WI38 (cell line): Measurements from ENCODE around the gene CXorf49.
"Not testable (repeated sequence)": the region's sequence is repeated elsewhere in the genome, so short reads cannot be mapped to it uniquely, and the experiment has no call there.

Experiments
- H3K4me3 ChIP-seq: 2 replicates; pipeline ENCODE4 v1.5.1; 2011; ENCODE audit warnings: low read depth, mild to moderate bottlenecking, control low read depth, low read length

Gene CXorf49

DNA sequence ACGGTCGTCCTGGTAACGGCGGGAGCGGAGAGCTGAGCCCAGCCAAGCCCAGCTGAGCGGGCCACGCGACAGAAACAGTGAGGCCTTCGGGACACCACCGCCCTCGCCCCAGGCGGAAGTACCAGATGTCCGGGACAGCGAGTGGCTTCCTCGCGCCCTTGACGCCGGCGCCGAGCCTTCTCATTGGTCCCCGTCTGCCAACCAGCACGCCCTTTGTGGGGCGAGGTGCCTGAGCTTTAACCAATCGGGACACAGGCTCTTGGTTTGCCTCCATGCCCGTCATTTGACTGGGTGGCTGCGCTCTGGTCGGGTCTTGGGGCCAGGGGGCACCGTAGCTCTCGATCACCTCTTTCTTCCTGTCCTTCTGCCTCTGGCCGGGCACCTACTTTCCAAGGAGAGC is at the start of gene CXorf49:
TSS of gene CXorf49 (minus strand) at position 101 of the 400 bp plus-strand sequence. CDS start 134 bp downstream, outside the sequence.
- not testable (repeated sequence) for H3K4me3 ChIP-seq

DNA sequence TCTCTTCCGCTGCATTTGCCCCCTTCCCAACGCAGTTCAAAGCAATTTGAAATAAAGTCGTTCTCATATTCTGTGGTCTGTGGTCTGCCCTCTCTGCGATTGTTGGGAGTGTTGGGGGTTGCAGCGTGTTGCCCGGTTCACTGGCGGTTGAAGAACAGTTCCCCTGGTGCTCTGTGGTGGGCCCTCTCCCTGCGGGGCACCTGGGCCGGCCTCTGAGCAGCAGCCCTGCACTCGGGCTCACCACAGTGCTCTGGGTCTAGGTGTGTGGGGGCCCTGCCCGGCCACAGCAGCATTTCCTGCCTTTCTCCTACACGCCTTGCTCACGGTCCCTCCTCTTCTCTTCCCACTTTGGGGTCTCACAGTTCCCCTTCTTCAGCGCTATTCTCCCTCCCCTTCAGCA is 49.0 kb upstream of the CXorf49 start:
- H3K4me3 ChIP-seq, result not testable (repeated sequence)

DNA sequence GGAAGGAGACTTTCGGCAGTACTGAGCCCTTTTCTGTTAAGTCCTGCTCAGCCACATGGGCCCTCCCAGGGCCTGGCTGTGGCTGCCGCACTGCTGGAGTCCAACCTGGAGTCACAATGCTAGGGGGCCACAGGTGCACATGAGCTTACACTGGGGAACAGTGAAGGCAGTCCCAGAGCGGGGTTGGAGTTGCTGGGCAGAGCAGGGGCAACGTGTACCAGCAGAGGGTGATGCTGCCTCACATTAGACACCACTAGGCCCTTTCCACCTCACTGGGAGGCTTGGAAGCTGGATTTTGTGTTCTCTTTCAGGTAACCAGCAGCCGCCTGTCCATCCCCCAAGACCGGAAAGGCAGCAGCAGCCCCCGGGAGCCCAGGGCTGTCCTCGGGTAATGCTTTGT is 47.5 kb upstream of the CXorf49 start:
- H3K4me3 ChIP-seq, result not testable (repeated sequence)

DNA sequence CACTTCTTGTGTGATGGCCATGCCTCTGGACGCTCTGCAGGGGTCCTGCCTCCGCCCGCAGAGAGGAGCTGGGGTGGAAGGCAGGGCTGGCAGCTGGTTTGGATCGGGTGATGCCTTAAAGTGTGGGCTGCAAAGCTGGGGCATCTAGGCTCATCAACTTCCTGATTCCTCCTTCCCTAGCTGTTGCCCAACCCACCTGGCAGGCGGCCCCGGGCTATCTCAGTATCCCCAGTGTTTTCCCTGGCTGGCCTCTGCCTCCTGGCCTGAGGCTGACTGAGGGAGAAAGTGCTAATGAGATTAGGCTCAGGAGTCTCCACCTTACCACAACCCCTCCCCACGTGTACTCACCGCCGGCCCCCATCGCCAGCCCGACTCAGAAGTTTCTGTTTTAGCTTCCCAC is 46.7 kb upstream of the CXorf49 start:
- not testable (repeated sequence) for H3K4me3 ChIP-seq

DNA sequence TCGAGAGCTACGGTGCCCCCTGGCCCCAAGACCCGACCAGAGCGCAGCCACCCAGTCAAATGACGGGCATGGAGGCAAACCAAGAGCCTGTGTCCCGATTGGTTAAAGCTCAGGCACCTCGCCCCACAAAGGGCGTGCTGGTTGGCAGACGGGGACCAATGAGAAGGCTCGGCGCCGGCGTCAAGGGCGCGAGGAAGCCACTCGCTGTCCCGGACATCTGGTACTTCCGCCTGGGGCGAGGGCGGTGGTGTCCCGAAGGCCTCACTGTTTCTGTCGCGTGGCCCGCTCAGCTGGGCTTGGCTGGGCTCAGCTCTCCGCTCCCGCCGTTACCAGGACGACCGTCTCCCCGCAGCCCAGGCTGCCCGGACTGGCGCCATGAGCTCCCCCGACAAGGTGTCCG is 45.0 kb upstream of the CXorf49 start, which contains the start of gene CXorf49B:
TSS of gene CXorf49B (plus strand) at position 301 of the 400 bp plus-strand sequence. CDS start at position 376, 75 bp downstream.
- not testable (repeated sequence) for H3K4me3 ChIP-seq

DNA sequence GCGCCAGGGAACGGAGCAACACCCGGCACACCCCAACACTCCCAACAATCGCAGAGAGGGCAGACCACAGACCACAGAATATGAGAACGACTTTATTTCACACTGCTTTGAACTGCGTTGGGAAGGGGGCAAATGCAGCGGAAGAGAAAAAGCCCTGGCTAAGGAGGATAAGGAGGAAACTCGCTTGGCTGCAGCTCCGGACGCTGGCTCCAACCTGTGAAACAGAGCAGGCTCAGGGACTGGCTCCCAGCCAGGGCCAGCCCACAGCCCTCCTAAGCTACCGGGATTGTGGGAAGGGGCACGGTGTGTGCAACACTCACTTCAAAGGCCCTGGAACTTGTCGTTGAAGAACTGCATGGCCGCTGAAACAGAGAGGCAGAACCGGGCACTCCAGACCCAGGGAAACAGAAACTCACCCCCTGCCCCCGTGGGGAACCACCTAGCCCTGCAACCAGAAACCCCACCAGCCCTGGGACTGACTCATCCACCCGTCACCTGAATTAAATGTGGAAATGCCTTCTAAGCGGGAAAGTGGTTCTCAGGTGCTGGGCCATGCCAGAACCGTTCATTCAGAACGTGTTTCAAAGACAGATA is 42.7 kb upstream of the CXorf49 start:
- H3K4me3 ChIP-seq, result not testable (repeated sequence)

DNA sequence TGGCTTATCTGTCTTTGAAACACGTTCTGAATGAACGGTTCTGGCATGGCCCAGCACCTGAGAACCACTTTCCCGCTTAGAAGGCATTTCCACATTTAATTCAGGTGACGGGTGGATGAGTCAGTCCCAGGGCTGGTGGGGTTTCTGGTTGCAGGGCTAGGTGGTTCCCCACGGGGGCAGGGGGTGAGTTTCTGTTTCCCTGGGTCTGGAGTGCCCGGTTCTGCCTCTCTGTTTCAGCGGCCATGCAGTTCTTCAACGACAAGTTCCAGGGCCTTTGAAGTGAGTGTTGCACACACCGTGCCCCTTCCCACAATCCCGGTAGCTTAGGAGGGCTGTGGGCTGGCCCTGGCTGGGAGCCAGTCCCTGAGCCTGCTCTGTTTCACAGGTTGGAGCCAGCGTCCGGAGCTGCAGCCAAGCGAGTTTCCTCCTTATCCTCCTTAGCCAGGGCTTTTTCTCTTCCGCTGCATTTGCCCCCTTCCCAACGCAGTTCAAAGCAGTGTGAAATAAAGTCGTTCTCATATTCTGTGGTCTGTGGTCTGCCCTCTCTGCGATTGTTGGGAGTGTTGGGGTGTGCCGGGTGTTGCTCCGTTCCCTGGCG is 2.3 kb upstream of the CXorf49 start:
- H3K4me3 ChIP-seq, result not testable (repeated sequence)

DNA sequence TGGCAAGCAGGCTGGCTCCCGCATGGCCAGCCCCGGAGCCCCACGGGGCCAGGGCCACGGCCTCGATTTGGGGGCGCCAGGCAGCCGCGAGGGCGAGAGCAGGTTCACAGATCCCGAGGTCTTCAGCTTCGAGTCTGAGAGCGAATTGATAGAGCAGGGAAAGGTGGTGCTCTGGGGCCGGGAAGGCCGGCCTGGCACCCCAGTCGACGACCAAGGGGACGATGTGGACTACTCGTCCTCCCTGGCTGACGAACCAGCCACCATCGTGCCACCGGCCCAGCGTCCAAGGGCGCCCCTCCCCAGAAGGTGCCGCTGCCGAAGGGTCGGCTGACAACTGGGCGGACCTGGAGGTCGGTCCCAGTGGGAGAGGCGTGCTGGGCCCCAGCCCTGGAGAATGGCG is 1.1 kb upstream of the CXorf49 start:
- H3K4me3 ChIP-seq, result not testable (repeated sequence)

DNA sequence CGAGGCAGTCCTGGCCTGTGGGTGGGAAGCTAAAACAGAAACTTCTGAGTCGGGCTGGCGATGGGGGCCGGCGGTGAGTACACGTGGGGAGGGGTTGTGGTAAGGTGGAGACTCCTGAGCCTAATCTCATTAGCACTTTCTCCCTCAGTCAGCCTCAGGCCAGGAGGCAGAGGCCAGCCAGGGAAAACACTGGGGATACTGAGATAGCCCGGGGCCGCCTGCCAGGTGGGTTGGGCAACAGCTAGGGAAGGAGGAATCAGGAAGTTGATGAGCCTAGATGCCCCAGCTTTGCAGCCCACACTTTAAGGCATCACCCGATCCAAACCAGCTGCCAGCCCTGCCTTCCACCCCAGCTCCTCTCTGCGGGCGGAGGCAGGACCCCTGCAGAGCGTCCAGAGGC is 1.8 kb downstream of the CXorf49 start:
- H3K4me3 ChIP-seq, result not testable (repeated sequence)

DNA sequence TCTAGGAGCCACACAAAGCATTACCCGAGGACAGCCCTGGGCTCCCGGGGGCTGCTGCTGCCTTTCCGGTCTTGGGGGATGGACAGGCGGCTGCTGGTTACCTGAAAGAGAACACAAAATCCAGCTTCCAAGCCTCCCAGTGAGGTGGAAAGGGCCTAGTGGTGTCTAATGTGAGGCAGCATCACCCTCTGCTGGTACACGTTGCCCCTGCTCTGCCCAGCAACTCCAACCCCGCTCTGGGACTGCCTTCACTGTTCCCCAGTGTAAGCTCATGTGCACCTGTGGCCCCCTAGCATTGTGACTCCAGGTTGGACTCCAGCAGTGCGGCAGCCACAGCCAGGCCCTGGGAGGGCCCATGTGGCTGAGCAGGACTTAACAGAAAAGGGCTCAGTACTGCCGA is 2.5 kb downstream of the CXorf49 start:
- not testable (repeated sequence) for H3K4me3 ChIP-seq

DNA sequence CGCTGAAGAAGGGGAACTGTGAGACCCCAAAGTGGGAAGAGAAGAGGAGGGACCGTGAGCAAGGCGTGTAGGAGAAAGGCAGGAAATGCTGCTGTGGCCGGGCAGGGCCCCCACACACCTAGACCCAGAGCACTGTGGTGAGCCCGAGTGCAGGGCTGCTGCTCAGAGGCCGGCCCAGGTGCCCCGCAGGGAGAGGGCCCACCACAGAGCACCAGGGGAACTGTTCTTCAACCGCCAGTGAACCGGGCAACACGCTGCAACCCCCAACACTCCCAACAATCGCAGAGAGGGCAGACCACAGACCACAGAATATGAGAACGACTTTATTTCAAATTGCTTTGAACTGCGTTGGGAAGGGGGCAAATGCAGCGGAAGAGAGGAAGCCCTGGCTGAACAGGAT is 4.0 kb downstream of the CXorf49 start:
- not testable (repeated sequence) for H3K4me3 ChIP-seq

DNA sequence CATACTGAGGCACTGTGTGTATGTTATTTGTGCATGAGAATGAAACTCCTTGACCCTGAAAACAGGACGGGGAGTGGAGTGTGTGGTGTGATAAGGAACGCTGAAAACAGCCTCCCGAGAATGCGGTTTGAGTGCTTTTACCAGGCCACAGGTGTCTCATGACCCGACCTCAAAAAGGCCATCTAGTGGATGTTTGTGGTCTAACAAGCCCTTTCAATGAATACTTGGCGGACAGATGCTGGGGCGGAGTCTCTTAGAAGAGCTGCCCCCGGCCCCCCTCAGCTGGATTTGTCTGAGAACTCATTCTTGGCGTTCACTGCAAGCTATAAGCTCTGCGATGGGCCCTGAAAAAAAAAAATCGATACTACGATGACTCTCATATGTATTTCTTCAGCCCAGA is 15.2 kb downstream of the CXorf49 start:
- not testable (repeated sequence) for H3K4me3 ChIP-seq

DNA sequence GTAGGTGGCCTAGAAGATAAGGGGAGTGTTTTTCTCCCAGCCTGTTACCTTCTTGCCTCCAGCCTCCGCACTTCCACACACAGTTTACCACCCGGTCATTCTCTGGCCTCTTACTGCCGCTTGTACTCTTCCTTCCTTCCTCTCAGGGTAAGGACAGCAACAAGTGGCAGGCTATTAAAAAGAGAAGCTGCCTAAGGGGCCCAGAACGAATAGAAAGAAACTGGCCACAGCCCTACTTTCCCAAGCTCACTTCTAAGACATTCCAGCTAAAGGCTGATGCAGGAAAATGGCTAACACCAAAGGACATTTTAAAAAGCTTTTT is 19.1 kb downstream of the CXorf49 start:
- not testable (repeated sequence) for H3K4me3 ChIP-seq

DNA sequence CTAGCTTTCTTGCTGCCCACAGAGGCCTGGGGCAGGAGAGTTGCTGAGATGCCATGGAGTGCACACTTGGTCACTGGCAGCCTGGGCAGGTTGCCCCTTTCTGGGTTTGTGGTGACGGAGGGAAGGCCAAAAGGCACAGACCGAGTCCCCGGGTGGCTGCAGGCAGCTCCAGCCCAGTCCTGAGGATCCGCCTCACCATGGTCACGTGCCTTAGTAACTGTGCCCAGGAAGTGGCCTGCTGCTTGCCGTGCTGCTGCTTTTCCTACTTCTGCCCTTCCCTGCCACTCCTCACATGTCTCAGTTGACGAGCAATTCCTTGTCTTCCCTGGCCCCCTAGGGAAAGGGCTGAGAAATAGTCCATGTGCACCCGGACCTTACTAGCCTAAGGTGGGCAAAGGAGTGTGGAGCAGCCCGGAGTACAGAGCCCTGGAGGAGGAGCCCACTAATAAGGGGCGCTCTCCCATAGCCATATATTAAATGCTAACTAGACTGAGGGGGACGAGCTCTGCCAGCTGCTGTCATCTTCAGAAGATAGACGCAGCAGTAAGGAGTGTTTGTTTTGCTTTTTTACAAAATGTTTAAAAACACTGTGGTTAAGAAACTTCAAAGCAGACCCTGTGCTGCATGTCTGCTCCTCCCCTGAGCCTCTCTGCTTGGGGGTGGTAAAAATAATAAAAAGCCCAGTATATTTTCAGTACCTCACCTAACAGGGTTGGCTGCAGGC is 19.6 kb downstream of the CXorf49 start:
- H3K4me3 ChIP-seq, result not testable (repeated sequence)

DNA sequence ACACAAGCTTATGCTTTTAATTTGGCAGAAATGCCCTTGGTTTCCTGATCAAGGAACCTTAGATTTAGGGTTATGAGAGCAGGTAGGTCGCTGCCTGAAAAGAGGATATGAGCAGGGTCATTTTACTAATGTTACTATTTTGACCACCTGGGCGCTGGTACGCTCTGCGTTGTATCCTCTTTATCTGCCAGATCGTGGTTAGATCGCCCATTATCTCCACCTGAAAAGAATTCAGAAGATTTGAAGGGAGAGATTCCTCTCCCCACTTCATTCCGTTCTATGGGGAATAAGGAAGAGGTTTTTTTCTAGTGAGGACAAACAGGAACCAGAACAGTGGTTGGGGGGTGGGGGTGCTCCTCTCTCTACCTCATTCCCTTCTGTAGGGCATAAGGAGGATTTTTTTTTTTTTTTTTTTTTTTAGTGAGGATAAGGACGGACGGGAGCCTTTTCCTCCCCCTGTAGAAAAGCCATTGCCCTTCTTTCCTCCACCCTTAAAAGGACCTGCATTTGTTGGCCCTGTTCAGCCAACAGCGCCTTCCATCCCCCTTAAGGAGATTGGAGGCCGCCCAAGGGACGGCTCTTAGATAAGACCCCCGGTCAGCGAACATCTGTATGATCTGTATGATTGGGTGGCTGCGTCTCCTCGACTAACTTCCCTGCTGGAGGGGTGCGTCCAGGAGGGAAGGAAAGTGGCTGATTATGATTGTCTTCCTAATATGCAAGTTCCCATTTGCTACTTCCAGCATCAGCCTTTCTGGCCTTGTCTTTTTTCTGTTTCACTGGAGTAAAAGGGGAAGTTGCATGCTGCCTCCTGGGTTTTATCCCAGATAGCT is 20.4 kb downstream of the CXorf49 start:
- H3K4me3 ChIP-seq, result not testable (repeated sequence)

DNA sequence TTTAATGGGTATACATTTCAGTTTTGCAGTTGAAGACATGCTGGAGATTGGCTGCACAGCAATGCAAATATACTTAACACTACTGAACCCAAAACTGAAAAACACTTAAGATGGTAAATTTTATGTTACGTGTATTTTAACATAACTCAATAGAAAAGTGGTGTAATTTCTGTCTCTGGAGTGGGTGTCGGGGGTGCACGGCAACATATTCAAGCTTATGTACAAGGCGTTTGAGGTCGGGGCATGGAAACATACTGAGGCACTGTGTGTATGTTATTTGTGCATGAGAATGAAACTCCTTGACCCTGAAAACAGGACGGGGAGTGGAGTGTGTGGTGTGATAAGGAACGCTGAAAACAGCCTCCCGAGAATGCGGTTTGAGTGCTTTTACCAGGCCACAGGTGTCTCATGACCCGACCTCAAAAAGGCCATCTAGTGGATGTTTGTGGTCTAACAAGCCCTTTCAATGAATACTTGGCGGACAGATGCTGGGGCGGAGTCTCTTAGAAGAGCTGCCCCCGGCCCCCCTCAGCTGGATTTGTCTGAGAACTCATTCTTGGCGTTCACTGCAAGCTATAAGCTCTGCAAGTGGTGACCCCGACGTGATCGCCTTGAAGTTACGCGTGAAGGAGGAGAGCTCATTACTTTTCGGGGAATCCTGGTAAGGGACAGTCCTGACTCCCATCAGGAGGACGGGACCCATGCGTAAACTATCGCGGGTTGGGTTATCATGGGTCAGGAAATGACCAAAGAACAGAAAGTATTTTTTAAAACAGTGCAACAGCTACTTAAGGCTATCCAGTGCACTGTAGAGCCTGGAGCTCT is 21.2 kb downstream of the CXorf49 start:
- not testable (repeated sequence) for H3K4me3 ChIP-seq
